Activated T-cell treated with anti-CD3 and anti-CD28 coated beads, Interleukin-2, amount 50 U/mL, for 48 hours (primary cell): ENCODE data around the gene HBP1.
"Not testable (repeated sequence)": the region's sequence is repeated elsewhere in the genome, so short reads cannot be mapped to it uniquely, and the experiment has no call there.

ENCODE experiments used
- DNase-seq, 2 experiments: peaks; one replicate each; pipeline ENCODE4 v3.0.0-alpha.2; 2020

The HBP1 gene

GRCh38 chr7:107155726-107156125 is 13.1 kb upstream of the HBP1 start:
- DNase-seq = not testable (repeated sequence)

GRCh38 chr7:107157091-107157490 is 11.7 kb upstream of the HBP1 start:
- DNase-seq = no peak

- no peak for DNase-seq
These were observed 10.8 kb upstream of the HBP1 start for GRCh38 chr7:107158028-107158427.

- no peak for DNase-seq
These were observed 8.4 kb upstream of the HBP1 start for GRCh38 chr7:107160389-107160788.

GRCh38 chr7:107161415-107161814 is 7.4 kb upstream of the HBP1 start:
- no peak for DNase-seq

GRCh38 chr7:107162475-107162874 is 6.3 kb upstream of the HBP1 start:
- no peak for DNase-seq

- no peak for DNase-seq
These were observed 4.7 kb upstream of the HBP1 start for GRCh38 chr7:107164092-107164491.

- DNase-seq = no peak
These were observed 3.5 kb upstream of the HBP1 start for GRCh38 chr7:107165341-107165740.

GRCh38 chr7:107166736-107167426 is 1.9 kb upstream of the HBP1 start:
- DNase-seq = no peak

- no peak for DNase-seq
These were observed 1.1 kb upstream of the HBP1 start for GRCh38 chr7:107167483-107168232.

GRCh38 chr7:107169120-107170050 is 582 bp downstream of the HBP1 start:
- peak; percentile 93 to 94 for DNase-seq

- DNase-seq = no peak
These were observed 1.5 kb downstream of the HBP1 start for GRCh38 chr7:107170051-107170915.

GRCh38 chr7:107171496-107171895 is 2.7 kb downstream of the HBP1 start:
- no peak for DNase-seq

- no peak for DNase-seq
These were observed 3.7 kb downstream of the HBP1 start for GRCh38 chr7:107172276-107173032.

- no peak for DNase-seq
These were observed 4.4 kb downstream of the HBP1 start for GRCh38 chr7:107173191-107173590.

- no peak for DNase-seq
These were observed 5.0 kb downstream of the HBP1 start for GRCh38 chr7:107173691-107174406.

- DNase-seq = peak; percentile 35 to 43
These were observed 10.7 kb downstream of the HBP1 start for GRCh38 chr7:107179326-107180164.

GRCh38 chr7:107180378-107180777 is 11.6 kb downstream of the HBP1 start:
- DNase-seq = peak; percentile 67 to 69

GRCh38 chr7:107181172-107181571 is 12.4 kb downstream of the HBP1 start:
- DNase-seq = no peak

GRCh38 chr7:107185716-107186115 is 16.9 kb downstream of the HBP1 start:
- DNase-seq = no peak
